ENCODE results near the gene HPX.

- TF ChIP-seq, protein P1, sequence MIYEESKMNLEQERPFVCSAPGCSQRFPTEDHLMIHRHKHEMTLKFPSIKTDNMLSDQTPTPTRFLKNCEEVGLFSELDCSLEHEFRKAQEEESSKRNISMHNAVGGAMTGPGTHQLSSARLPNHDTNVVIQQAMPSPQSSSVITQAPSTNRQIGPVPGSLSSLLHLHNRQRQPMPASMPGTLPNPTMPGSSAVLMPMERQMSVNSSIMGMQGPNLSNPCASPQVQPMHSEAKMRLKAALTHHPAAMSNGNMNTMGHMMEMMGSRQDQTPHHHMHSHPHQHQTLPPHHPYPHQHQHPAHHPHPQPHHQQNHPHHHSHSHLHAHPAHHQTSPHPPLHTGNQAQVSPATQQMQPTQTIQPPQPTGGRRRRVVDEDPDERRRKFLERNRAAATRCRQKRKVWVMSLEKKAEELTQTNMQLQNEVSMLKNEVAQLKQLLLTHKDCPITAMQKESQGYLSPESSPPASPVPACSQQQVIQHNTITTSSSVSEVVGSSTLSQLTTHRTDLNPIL (CRISPR knock-in tag; IDR thresholded peaks at IDR 0.05; ENCODE audit: low read depth): no peak
- TF ChIP-seq ZFP3 (CRISPR knock-in tag; IDR thresholded peaks at IDR 0.05): no peak
Measured at GRCh38 chr11:6455070-6455469, 14.3 kb upstream of the HPX start.

Measured in SK-N-SH treated with all-trans-retinoic acid at 6 μM for 48 hours (cell line).